GM18858 (cell line): Measurements from ENCODE around the gene SEPTIN3.

Experiments used
- ATAC-seq: cut with Tn5 transposase; IDR thresholded peaks from one replicate; pipeline ENCODE4 v1.9.1; 2021; ENCODE audit not compliant: unreplicated experiment

The SEPTIN3 gene

GRCh38 chr22:42007922-42008321 lies 38.7 kb downstream of the SEPTIN3 start:
- no peak for ATAC-seq

DNA sequence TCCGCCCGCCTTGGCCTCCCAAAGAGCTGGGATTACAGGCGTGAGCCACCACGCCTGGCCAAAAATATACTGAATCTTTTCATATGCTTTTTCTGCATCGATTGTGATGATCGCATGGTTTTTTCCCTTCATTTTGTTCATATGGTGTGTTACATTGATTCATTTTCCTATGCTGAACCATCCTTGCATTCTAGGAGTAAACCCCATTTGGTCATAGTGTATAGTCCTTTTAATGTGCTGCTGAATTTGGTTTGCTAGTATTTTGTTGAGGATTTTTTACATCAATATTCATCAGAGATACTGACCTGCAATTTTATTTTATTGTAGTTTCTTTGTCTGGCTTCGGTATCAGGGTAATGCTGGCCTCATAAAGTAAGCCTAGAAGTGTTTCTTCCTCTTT lies 41.5 kb downstream of the SEPTIN3 start:
- ATAC-seq = no peak

DNA sequence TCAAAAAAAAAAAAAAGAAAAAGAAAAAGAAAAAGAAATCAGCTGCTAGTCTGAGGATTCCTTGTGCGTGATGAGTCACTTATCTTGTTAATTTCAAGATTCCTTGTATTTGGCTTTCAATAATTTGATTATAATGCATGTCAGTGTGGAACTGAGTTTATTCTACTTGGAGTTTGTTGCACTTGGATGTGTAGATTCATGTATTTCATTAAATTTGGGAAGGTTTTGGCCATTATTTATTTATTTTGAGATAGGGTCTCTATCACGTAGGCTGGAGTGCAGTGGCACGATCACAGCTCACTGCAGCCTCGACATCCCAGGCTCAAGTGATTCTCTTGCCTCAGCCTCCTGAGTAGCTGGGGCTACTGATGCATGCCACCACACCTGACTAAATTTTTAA lies 44.1 kb downstream of the SEPTIN3 start:
- no peak for ATAC-seq

DNA sequence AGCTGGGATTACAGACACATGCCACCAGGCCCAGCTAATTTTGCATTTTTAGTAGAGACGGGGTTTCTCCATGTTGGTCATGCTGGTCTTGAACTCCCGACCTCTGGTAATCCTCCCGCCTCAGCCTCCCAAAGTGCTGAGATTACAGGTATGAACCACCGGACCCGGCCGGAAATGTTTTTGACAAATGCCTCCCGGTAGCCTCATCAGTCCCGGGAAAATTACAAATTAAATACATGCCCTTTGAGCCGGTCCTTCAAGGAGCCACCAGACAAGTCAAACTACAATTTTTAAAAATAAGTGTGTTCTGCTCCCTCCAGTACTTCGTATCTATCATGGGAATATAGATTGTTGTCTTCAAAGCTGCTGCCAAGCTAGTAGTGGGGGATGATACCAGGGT lies 46.9 kb downstream of the SEPTIN3 start:
- ATAC-seq = no peak

DNA sequence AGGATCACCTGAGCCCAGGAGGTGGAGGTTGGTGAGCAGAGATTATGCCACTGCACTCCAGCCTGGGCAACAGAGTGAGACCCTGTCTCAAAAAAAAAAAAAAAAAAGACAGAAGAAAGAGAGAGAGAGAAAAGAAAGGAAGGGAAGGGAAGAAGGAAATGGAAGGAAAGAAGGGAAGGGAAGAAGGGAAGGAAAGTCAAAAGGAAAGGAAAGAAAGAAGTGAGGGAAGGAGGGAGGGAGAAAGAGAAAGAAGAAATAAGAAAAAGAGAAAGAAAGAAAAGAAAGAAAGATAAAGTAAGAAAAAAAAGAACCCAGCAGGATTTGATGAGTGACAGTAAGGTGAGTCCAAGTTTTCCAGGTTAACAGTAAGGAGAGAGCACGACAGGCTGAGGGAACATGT lies 49.0 kb downstream of the SEPTIN3 start:
- no peak for ATAC-seq
